GM21825 (cell line): ENCODE measurements around the gene FANCI.

Experiments
- ATAC-seq: cut with Tn5 transposase; IDR thresholded peaks from one replicate; pipeline ENCODE4 v1.9.1; 2021; ENCODE audit warnings: mild to moderate bottlenecking, moderate library complexity; ENCODE audit not compliant: unreplicated experiment

The FANCI gene

DNA sequence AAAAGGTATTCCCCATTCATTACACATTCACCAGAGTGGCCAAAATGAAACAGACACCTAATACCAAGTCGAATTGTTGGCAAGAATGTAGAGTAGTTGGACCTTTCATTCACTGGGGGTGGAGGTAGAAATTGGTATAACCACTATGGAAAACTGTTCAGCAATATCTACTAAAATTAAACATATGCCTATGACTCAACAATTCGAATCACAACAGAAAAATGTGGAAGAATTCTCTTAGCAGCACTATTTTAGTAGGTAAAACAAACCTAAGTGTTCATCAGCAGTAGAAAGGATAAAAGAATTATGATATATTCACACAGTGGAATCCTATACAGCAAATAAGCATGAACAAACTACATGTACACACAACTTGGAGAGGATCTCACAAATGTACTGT is 60.2 kb downstream of the FANCI start:
- no peak for ATAC-seq

DNA sequence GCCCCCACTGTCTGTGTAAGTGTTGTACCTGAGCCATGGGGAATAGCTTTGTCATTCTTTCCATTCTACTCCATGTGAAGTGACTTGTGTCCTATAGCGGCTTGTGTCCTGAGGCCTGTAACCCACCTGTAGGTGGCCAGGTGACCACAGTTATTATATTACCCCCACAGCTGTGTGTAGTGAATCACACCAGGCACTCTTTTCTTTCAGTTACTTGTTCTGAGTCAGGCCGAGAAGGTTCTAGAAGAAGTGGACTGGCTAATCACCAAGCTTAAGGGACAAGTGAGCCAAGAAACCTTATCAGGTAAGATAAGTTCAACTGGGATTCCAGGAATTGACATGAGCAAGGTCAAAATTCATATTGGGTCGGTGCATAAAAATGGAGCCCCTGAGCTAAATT is 61.6 kb downstream of the FANCI start:
- ATAC-seq = no peak

DNA sequence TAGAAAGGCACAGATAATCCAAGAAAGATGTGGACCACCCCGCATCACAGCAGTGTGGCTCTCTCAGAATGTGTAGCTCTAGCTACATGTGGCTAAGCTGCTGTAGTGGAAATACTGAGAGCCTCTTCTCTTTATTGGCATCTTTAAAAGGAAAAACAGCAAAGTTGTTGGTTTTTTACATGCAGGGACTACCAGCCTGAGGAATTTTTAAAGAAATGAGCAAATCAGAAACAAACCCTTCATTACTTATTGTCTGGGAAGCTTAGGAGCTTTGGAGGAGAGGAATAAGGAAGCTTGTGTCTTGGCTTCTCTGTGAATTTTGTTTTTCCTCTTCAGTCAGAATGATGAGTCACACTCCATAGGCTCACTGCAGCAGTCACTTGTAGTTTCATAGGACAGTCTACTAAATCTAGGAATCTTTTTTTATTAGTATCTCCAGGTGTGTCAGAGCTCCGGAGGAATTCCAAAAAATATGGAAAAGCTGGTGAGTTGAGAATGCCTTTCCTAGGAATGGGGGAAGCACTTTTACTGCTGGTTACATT is 63.3 kb downstream of the FANCI start:
- no peak for ATAC-seq

DNA sequence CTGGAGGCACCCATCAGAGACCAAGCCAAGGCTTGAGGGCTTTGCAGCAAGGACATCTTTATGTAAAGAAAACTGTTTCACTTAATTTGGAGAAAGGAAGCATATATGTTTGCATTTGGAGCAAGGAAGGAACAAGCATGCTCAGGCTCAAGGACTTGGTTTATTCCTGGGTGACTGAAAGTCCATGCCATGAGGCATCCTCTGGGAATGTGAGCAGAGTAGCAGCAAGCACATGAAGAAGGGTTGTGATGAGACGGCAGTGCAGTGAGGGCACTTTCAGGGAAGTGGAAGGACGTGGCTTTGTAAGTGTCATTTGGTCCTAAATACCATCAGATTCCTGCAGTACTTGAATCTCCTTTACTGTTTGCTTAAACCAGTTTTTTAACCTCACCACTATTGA is 64.0 kb downstream of the FANCI start:
- no peak for ATAC-seq

DNA sequence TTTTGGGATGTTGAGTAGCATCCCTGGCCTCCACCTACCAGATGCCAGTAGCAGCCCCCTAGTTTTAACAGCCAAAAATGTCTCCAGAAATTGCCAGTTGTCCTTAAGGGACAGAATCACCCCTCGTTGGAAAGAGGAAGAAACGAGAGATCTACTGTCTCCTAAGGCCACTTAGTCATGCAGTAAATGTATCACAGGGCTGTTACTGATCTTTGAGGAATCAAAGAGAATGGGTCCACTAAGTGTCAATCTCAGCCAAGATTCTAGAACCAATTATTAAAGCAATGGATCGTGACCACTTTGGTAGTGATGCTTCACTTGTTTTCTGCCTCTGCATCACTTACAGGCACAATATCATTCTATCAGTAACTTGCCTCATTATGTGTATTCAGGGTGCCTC is 64.5 kb downstream of the FANCI start:
- ATAC-seq = no peak

DNA sequence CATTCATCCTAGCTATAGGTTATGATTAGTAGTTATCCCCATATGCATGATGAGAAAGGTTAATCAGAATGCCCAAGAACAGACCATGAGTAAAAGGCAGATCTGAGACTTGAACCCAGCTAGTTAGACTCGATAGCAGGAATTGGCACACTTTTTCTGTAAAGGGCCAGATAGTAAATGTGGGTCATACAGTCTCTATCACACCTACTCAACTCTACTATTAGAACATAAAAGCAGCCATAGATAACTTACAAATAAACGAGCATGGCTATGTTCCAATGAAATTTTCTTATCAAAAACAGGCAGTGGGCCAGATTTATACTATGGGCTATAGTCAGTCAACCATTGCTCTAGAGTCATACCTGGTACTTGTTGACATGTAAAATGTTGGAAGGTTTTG is 66.2 kb downstream of the FANCI start:
- no peak for ATAC-seq

DNA sequence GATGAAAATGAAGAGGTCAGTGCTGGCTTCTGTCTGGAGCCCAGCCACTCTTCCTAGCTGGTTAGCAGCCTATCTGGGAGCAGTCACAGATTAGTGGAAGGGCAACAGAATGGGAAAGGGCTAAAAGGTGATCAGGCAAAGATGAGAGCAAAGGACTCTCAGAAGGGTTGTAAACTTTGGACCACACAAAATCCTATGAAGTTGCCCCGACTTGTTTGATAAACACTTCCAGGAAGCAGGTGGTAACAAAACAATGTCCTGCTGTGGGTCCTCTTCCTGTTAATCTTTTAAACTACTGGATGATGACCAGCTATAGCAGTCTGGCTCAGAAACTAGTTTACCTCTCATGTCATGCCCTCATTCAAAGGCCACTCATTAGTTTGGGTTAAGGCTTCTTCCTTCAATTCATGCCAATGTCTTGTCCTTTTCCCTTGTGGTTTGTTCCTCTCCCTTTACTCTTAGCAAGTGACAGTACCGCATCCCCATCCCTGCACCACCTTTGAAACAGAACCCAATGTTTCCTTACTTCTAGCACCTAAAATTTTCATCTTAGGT is 71.7 kb downstream of the FANCI start:
- no peak for ATAC-seq

DNA sequence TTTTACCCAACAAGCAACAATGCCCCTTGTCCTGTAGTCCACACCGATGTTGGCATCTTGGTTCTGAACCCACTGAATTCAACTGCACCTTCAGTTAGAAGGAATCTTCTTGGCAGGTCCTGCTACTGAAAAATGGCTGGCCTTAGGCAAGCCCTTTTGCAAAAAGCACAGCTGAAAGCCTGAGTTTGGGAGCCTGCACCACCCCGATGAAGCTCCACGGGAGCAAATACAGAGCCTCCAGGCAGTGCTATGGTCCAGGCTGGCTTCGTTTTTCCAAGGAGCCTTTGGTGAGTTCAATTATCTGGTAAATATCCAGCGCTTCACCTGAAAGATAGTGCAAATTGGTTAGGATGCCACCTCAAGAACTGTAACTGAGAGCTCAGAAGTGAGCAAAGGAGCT is 72.7 kb downstream of the FANCI start:
- ATAC-seq = no peak

DNA sequence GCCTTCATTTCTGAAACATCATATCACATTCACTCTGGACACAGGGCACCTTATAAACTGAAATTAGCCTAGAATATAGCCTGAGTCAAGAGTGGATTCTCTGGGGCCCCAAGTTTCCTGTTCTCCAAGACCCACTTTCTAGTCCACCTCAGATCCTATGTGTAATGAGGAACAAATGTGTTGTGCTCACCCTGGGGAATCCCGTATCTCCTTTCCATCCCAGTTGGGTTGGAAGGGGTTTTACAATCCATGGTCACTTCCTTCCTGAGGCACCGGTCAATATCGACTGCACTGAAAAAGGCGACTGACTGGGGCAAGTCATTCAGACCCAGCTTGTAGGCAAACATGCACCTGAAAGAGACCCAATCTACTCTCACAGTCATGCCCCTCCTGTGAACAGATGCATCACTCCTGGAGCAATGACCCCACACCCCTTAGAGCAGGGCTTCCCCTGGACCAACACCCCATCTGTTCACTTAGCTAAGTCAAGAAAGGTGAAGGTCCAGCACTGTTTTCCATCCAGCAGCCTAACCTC is 73.5 kb downstream of the FANCI start:
- ATAC-seq = no peak

DNA sequence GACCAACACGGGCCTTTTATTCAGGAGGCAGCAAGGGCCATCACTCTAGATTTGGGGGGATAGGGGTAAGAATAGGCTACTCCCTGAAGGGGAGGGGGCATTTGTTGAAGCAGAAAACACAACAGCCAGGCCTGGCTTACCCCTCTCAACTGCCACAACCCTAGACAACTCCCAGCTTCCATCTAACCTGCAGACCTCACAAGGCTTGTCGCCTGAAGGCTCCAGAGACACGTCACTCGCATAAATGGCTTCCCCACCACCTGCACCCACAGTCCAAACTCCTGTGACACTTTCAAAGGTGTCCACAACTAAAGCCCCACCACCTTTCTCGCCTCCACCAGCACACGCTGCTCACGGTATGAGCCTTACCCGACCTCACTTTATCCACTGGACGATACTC is 75.9 kb downstream of the FANCI start:
- no peak for ATAC-seq

DNA sequence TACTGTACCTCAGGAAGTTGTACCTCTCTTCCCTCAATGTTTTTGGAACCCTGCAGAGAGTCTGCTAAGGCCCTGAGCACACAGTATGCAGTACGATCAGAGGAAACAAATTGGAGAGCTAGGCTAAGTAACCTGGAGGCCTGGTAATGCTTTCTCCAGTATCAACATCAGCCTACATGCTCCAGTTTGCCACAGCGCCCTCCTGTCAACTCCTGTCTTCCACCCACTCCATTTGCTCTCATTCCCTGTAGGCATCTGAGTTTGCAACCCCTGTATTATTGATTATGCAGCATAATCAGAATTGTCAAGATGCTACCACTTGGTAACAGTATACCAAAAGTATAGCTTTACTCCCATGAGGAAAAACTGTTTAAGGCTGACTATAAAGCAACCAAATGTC is 76.4 kb downstream of the FANCI start:
- ATAC-seq = no peak

DNA sequence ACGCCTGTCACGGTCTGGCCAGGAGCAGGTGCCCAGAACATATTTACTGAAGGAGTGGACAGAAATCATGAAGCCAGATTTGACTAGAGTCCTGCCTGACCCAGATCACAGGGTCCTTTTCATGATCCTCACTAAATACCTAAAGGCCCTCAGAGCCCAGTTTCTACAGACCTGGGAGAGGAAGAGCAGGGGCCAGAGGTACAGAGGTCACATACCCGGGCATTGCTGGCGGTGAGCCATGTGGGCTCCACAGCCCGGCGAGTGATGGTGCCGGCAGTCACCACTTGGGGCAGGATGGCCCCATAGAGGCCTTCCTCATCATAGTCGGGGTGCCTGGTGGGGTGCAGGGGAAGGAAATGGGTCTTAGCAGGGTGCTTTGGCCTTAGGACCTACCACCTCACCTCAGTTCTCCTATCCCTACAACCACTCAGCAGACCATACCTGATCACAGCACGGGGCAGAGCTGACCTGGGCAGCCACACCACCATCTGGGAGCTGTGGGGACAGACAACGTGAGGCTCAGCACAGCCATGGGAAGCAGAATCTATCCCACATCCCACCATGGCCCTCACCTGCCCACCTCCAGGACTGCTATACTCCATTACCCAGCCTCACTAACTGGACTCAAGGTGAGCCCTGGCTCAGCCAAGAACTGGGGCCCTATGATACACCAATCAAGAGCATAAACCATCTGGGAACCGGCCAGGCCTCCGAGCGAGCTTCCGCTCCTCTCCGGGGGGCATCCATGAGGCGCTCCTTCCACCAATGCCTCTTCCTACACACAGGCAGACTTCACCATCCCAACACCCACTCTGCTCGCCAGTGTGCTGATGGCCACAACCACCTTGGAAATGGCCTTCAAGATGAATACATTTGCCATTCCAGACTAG is 78.0 kb downstream of the FANCI start:
- ATAC-seq = no peak

DNA sequence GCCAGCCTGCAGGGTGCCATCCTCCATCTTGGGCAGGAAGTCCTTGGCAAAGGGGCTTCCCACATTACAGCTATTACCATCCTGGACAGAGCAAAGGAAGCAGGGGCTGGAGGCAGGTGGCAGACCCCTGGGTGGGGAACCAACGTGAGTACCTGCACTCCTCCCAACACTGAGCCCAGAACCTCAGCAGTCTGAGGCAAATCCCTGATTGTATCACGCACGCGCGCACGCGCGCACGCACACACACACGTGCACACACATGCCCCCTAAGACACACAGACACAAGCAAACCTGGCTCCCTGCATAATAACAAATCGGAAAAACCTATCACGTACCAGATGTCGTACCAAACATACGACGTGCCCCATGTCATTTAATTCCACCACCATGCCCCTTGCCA is 79.0 kb downstream of the FANCI start:
- no peak for ATAC-seq

DNA sequence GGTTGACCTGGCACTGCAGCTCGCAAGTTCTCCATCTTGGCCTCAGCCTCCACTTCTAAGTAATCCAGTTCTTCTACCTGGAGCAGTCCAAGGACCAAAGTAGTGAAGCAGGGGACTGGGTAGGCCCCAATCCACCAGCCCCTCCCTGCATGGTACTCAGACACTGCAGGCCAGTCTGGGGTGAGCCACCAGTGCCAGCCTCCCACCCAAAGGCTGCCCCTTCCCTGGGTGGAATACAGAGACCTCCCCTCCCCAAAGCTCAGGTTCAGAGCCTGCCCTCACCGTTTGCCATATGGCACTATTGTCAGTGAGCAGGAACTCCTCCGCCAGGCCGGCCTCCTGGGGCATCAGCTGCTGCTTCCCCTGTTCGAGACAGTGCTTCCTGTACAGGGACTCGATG is 80.0 kb downstream of the FANCI start:
- no peak for ATAC-seq

DNA sequence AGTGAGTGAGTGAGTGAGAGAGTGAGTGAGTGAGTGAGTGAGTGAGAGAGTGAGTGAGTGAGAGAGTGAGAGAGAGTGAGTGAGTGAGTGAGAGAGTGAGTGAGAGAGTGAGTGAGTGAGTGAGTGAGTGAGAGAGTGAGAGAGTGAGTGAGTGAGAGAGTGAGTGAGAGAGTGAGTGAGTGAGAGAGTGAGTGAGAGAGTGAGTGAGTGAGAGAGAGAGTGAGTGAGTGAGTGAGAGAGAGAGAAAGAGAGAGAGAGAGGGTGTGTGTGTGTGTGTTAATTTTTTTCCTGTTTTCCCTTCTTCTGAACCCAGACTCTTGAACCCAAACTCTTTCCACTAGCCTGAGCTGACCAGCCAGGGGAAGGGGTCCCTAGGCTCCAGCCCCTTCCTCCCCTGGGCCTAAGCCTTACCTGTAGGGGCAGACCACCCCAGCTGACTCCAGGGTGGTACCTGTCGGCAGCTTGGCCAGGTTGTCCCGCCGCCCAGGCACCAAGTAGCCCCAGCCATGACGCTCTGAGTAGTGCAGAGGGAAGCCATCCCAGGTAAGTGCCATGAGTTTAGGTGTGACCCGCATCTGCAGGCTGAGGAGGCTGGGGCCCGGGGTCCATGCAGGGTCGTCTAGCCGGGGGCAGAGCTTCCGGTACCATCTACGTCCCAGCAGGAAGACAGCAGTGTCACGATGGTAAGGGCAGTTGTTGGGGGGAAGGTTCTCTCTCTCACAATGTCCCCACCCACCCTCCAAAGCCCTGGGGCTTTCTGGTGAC is 81.4 kb downstream of the FANCI start:
- no peak for ATAC-seq

DNA sequence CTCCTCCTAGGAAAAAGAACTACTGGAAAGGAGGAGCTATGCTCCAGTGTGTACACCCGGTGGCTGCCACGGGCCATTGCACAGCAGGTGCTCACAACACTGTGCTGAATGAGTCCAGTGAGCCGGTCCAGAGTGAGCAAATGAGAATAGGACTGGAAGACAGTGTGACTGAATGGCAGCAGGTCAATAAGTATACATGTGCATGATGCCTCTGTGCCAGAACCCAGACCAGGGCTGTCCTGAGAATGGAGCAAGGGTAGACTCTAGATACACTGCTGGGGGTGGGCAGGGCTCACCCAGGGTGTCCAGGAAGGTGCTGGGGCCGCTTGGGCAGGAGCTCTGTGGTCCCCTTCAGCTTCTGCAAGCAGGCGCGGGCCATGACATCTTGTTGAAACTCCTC is 82.5 kb downstream of the FANCI start:
- no peak for ATAC-seq

DNA sequence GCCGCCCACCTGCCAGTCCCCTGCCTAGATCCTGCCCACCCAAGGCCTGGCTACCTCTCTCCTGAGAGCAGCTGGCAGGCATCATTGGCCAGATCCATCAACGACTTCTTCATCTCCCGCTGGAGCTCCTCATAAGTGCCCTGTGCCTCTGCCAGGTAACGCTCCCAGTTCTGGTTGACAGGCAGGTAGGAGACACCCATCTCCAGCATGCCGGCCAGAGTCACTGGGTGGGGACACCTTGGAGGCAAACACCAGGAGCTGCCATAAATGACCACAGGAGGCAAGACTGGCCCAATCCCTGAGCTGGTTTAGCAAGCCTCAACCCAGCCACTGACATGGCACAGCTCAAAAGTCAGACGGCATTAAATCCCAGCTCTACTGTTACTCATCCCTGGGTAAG is 83.3 kb downstream of the FANCI start:
- no peak for ATAC-seq

DNA sequence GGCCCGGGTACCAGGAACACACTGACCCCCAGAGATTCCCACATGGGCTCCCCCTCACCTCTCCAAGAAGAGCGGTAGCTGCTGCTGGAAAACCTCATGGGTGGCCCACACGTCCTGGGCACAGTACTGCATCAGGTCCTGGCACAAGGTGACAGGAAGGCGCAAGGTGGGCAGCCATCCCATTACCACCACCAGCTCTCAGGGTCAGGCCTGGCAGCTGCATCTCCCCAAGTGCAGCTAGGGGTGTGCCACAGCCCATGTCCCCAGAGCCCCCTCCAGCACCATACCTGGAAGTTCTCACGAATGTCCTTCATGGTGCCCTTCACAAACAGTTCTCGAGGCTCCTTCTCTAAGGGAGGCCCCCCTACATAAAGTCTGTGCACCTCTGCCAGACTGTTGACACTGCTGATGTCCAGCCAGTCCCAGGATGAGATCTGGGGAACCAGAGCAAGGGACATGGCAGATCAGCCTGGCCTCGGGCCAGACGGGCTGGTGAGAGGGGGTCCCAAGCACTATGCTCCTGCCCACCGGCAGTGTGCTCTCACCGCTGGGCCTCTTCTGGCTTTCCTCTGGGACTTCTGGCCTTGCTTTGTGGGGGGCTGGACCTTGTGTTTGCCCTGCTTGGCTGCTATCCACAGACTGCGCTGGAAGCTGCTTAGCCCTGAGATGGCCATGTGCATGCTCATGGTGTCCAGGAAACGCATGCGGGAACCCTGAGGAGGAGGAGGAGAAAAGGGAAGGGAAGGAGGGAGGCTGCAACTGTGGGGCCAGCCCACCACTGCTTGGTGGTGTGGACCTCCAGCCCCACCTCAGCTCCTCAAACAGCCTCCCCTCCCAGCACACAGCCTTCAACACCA is 84.8 kb downstream of the FANCI start:
- no peak for ATAC-seq

DNA sequence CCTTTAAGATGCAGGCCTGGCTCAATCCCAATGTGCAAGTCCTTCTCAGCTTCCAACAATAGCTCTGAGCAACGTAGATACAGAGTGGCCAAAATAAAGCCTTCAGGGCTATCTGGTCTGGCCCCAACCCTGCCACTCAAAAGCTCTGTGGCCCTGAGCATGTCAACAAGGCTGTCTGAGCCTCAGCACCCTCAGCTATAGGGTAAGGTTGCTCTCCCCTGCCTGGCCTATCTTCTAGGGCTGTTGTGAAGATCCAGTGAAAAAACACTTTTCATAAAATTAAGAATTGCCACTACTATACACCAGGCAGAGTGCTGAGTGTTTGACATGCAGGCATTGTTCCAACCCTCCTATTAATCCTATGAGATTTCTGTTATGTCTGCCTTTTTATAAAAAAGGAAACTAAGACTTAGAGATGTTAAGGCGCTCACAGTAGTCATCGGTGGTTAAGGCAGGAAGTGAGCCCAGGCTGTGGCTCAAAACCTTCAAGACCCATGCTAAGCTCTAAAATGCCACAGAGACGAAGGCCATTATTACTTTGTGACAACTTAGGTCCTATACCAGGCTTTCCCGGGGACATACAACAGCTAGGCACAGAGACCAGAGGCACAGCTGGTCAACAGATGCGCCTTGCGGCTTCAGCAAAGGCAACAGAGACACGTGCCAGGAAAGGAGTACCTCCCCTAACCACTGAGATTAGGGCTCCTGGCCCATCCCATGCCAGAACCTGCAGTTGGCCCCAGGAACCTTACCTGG is 85.7 kb downstream of the FANCI start:
- no peak for ATAC-seq

DNA sequence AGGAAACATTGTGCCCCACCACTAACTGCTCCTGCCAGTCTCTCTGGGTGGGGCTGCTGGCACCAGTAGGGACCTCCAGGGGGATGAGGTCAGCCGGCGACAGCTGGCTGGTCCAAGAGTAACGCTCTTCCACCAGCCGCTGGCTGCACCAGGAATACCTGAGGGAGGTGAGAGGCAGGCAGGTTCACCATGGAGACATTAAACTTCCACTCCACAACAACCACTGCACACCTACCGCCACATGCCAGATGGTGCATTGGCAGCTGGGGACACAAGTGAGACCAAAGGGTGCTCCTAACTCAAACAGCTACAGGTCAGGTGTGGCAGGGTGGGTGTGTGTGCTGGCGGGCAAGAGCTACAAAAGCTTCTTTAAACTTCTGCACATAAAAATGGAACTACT is 86.3 kb downstream of the FANCI start:
- no peak for ATAC-seq
